DMS53 treated with DMSO at 0.1 percent for 48 hours (cell line): Measurements from ENCODE around the gene RPRD1A.
"Not testable (repeated sequence)": the region's sequence is repeated elsewhere in the genome, so short reads cannot be mapped to it uniquely, and the experiment has no call there.

ENCODE experiments used
- DNase-seq: peaks from one replicate; lab custom pipeline; 2025; ENCODE audit not compliant: unreplicated experiment; lab: John Stamatoyannopoulos, UW

Gene RPRD1A, protein sequence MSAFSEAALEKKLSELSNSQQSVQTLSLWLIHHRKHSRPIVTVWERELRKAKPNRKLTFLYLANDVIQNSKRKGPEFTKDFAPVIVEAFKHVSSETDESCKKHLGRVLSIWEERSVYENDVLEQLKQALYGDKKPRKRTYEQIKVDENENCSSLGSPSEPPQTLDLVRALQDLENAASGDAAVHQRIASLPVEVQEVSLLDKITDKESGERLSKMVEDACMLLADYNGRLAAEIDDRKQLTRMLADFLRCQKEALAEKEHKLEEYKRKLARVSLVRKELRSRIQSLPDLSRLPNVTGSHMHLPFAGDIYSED

DNA sequence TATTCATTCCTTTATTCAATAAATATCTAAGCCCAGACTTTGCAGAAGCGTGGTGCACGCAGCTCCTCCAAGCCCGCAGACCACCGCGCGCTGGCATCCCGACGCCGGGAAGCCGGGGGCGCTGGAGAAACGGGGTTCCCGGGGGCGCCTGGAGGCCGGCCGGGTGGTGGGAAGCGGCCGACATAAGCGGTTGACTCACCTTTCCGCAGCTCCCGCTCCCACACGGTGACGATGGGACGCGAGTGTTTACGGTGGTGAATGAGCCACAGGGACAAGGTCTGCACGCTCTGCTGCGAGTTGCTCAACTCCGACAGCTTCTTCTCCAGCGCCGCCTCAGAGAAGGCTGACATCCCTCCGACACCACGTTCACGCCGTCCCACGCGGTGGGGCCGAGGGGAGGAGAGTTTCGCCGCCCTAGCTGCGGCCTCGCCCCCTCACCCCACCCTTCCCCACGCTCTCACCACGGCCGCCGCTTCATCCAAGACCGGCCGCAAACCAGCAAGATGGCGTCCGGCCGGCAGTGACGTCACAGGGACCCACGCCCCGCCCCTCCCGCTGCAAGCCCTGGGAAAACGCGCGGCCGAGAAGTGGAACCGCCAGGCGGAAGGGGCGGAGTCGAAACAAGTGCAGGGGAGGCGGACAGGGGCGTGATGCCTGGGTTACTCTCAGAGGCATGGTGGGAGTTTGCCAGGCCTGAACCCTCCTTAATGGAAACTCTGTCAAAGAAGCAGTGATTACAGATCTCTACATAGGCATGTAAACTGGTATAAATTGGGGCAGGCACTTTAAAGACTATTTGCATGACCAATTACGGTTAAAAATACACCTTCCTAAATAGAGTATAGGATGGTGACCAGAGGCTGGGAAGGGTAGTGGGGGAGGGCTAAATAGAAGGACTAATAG is at the start of gene RPRD1A:
Gene RPRD1A, minus strand, starts transcription at position 505 of the 903 bp plus-strand sequence. Its CDS starts 155 bp downstream, at position 350.
- peak; percentile 92 for DNase-seq

DNA sequence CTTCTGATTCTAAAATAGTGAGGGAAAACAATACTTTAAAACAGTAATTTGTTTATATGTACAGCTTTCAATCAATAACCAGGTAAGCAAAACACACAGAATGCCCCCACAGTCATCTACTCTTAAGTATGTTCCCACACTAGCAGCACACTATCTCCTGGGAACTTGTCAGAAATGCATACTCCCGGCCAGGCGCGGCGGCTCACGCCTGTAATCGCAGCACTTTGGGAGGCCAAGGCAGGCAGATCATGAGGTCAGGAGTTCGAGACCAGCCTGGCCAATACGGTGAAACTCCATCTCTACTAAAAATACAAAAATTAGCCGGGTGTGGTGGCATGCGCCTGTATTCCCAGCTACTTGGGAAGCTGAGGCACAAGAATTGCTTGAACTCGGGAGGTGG is 49.4 kb upstream of the RPRD1A start:
- DNase-seq: not testable (repeated sequence)

DNA sequence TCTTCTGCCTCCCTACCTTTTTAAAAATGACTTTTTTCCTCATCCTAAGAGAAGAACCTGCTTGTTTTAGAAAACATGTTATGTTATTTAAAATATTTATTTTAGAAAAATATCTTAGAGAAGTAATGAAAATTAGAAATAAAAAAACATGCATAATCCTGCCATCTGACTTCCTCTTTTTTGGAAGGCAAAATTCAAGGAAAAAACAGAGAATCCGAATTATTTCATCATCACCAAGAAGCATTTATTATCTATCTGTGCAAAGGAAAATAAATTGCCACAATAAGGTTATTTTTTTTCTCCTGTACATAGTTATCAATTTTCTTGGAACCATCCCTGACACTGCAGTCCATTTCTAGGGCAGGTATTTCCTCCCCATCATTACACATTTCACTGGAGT is 47.4 kb upstream of the RPRD1A start:
- DNase-seq: no peak

DNA sequence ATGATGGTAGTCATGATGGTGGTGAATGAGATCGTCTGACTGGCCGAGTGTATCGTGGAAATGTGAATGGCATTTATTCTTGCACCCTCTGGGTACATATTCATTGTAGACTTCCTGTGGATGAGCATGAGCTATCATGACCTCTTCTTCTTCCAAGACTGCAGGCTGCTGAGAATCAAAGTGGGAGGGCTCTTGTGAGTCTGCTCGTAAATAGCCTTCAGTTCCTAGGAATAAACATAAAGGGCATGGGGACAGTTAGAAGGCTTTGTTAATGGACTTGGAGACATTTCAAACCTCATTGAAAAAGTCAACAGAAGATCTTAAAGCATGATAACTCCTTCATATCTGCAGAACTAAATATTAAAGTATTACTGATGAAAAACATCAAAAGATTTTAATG is 46.9 kb upstream of the RPRD1A start:
- DNase-seq: no peak

DNA sequence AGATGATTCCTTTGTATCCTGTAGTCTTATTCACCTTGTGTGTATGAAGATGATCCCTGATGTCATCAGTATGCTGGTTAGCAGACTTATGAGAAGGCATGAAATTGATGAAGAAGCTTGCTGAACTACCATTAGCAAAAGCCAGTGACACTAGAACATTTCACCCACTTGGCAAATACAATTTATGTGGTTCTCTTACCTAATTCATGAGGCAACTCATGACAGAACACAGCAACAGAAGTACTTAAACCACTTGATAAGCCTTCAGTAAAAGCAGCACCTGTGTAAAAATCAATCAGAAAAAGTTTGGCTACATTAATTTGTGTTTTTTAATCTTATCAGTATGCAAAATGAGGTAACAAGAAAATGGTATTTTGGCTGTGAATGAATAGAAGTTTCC is 44.9 kb upstream of the RPRD1A start:
- DNase-seq: no peak

DNA sequence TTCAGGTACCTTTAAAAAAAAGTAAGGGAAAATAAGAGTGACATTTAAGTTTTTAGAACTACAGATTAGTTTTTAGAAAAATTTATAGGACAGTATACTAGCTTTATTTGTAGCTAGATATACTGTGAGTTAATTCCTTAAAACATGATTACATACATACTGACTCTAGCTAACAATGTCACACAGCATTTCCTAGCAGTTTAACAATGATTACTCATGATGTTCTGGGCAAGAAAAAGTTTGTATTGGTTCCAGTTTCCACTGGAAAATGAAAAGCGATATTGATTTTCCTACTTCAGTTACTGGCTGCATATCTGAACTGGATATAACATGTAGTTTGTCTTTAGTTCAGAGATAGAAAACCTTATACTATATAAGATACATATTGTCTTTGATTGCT is 42.4 kb upstream of the RPRD1A start:
- no peak for DNase-seq

DNA sequence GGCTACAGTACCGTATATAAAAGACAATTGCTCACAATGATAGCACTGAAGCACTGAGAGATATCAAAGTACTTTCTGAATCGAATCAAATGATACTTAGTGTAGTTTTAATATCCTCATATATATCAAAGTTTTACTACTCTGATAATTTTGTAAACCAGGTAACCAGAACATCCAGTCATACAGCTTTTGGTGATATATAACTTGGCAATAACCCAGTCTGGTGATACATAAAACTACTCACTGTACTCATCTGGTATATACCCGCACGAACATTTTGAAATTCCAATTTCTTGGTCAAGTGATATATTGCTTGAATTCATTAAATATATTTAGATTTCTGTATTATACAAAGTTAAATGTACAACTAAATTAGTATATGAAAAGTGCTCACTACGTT is 41.2 kb upstream of the RPRD1A start:
- DNase-seq: no peak

DNA sequence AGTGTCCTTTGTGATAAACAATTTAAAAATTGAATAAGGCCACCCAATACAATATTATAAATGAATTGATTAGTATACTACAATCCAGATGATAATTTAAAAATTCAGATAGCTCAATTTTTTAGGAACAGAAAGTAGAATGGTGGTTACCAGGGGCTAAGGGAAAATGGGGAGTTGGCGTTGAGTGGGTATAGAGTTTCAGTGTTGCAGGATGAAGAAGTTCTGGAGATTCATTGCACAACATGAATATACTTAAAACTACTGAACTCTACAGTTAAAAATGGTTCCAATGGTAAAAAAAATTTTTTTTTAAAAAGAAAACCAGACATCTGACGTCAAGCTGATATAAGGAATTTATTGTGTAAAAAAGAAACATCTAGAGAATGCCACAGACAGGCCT is 40.8 kb upstream of the RPRD1A start:
- no peak for DNase-seq

DNA sequence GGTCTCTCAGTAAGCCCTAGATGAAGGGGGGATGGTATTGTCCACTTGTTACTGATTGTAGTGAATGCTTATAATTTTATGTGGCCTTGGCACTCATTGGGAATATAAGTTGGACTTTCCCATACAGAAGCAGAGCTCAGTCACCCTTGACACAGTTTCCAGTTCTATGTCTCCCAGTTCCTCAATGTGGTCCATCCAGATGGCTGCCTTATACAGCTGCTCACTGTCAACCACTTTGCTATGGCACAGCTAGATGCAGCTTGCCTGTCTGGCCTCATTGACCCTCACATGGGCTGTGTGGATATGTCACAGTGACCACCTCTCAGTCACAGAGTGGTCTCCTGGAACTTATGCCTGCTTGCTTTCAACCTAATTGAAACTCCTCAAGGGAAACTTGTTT is 40.1 kb upstream of the RPRD1A start:
- DNase-seq: no peak

DNA sequence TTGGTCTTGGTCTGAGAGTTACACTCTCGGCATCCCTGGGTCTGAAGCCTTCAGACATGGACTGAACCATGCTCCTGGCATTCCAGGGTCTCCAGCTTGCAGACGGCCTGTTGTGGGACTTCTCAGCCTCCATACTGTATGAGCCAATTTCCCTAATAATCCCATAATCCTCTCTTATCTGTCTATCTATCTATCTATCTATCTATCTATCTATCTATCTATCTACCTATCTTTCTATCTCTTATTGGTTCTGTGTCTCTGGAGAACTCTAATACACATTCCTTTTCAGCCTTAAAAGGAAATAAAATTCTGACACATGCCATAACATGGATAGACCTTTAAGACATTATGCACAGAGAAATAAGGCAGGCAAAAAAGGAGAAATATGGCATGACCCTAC is 37.4 kb upstream of the RPRD1A start:
- DNase-seq: no peak

DNA sequence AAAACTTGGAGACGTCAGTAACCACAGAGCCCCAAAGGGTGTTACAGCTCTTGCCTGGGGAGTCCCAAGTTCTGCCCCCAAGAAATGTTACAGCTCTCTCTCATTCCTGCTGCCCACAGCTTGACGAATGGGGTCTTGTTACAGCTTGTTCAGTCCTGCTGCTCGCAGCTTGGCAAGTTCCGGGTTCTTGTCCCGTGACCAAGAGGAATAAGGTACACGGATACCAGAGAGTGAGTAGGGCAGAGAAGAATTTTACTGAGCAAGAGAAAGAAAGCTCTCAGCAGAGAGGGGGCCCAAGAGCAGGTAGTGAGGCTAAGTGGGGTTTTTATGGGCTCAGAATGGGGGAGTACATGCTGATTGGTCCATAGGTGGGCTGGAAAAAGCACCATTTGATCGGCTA is 34.6 kb upstream of the RPRD1A start:
- no peak for DNase-seq

DNA sequence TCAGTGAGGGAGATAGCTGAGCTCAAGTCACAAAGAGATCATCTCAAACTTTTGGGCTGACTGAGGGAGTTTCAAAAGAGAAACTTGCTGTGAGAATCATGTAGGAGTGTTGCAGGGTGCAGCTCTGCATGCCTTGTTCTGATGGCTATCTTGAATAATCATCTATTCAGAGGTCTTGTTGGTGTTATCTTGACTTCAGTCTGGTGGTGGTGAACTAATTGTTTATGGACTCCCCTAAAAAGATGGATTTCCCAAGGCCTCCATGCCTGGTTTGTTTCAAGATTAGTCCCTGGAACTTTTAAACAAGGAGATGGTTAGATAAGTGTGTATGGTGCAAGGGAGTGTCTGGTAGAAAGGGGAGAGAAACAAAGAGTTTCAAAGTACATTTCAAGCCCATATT is 32.0 kb upstream of the RPRD1A start:
- DNase-seq: no peak

DNA sequence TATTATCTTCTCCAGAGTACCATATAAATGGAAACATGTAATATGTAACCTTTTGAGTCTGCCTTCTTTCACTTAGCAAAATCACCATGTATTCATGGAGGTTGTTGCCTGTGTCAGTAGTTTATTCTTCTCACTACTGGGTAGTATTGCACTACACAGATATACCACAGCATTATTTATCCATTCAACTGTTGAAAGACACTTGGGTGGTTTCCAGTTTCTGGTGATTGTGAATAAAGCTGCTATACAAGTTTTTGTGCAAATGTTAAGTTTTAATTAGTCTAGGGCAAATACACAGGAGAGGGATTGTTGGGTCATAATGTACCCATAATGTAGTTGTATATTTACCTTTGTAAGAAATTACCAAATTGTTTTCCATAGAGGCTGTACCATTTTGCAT is 29.6 kb upstream of the RPRD1A start:
- DNase-seq: no peak

DNA sequence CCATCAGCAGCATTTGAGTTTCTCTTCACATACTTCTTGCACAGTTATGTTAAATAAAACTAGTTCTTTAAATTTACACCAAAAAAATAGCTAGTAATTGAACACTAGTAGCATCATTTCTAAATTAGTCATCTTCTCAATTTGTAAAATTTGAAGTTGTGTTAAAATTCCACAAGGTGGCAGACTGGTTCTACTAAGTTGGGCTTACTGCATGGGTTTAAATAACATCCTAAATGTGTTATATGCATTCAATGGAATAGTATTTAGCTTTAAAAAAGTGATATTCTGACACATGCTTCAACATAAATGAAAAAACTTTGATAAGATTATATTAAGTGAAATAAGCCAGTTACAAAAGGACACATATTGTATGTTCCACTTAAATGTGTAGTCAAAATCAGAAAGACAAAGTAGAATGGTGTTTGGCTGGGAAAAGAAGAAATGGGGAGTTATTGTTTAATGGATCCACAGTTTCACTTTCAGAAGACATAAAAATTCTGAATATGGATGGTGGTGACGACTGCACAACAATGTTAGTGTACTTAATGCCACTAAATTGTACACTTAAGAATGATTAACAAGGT is 28.7 kb upstream of the RPRD1A start:
- DNase-seq: peak; percentile 76

DNA sequence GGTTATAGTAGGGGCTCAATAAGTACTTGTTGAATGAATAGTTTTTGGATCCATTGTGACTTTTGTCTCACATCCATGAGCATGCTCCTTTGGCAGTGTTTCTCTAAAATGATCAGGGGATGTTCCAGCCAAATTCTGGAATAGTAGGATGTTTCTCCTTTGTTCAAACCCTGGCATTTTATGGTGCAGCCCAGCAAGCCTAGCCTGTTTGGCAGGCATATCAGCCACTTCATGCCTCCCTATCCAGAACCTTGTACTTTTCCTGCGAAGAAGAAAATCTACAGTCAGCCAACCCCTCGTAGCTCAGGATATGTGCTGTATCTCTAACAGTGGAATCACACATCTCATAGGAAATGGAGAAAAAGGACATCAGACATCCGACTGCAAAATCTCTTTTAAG is 27.1 kb upstream of the RPRD1A start:
- DNase-seq: no peak

DNA sequence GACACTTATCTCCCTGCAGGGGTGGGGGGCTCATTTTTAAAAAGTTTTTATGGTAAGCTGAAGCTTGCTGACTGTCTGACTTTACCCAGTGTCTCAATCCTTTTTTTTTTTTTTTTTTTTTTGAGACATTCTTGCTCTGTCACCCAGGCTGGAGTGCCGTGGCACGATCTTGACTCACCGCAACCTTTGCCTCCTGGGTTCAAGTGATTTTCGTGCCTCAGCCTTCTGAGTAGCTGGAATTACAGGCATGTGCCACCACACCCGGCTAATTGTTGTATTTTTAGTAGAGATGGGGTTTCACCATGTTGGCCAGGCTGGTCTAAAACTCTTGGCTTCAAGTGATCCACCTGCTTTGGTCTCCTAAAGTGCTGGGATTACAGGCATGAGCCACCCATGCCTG is 24.8 kb upstream of the RPRD1A start:
- not testable (repeated sequence) for DNase-seq

DNA sequence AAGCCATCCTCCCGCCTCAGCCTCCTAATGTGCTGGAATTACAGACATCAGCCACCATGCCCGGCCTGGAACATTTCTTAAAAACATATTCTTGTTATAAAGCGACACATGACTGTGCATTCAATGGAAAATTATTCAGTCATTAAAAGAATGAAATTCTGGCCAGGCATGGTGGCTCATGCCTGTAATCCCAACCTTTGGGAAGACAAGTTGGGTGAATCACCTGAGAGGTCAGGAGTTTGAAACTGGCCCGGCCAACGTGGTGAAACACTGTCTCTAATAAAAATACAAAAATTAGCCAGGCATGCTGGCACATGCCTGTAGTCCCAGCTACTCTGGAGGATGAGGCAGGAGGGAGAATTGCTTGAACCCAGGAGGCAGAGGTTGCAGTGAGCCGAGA is 21.6 kb upstream of the RPRD1A start:
- DNase-seq: no peak

DNA sequence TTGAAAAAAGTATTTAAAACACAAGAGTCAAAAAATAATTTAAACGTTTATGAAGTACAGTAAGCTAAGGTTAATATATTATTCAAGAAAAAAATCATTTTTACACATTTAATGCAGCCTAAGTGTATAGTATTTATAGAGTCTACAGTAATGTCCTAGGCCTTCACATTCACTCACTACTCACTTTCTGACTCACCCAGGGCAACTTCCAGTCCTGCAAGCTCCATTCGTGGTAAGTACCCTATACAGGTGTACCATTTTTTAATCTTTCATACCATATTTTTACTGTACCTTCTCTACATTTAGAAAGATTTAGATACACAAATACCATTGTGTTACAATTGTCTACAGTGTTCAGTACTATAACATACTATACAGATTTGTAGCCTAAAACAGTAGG is 20.9 kb upstream of the RPRD1A start:
- DNase-seq: no peak

DNA sequence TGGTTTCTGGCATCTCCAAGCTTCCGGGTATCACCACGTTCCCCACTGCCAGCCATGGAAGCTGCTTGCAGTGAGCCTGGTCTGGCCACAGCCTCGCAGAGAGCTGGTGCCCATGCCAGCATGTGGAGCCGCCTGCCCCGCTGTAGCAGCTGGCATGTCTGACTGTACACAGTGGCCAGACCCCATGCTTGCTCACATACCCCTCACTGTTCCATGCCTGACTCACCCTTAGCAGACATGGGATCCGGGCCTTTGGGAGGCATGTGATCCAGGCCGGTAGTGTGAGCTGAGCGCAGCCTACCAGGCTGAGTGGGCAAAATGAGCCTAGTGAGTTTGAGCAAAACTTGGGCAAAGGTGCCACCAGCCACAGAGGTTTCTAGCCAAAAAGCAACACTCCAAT is 18.8 kb upstream of the RPRD1A start:
- DNase-seq: no peak

DNA sequence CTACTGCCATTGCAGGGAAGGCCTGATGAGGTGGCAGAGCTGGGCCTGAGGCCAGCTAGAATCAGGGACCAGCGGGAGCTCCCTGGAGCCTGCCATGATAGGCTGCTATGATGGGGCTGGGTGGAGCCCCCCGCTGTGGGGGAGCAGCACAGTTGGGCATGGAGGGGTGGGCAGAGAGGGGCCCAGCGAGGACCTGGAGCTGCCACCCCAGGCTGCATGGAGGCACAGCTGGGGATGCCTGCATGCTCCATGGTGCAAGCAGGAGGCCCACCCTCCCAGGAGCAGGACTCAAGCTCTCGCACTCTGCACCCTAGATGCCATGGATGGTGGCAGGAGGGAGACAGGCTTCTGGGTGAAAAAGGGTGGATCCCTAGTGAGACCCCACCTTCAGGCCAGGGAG is 17.8 kb upstream of the RPRD1A start:
- no peak for DNase-seq

DNA sequence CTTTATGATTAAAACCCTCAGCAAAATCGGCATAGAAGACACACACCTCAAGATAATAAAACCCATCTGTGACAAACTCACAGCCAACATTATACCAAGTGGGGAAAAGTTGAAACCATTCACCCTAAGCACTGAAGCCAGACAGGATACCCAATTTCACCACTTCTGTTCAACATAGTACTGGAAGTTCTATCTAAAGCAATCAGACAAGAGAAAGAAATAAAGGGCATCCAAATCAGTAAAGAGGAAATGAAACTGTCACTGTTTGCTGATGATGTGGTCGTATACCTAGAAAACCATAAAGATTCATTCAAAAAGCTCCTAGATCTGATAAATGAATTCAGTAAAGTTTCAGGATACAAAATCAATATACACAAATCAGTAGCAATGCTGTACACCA is 16.4 kb upstream of the RPRD1A start:
- DNase-seq: no peak

DNA sequence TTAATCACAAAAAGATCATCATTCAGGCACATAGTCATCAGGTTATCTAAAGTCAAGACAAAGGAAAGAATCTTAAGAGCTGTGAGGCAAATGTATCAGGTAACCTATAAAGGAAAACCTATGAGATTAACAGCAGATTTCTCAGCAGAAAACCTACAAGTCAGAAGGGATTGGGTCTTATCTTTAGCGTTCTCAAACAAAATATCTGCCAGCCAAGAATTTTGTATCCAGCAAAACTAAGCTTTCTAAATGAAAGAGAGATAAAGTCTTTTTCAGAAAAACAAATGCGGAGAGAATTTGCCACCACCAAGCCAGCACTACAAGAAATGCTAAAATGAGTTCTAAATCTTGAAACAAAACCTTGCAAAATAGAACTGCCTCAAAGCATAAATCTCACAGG is 13.8 kb upstream of the RPRD1A start:
- DNase-seq: not testable (repeated sequence)
